ENCODE results near the gene CEACAM19.
A peak's percentile ranks its signal among the peaks of the same experiment; 100 is the strongest.
"Not testable (repeated sequence)": the region's sequence is repeated elsewhere in the genome, so short reads cannot be mapped to it uniquely, and the experiment has no call there.

Gene CEACAM19, protein sequence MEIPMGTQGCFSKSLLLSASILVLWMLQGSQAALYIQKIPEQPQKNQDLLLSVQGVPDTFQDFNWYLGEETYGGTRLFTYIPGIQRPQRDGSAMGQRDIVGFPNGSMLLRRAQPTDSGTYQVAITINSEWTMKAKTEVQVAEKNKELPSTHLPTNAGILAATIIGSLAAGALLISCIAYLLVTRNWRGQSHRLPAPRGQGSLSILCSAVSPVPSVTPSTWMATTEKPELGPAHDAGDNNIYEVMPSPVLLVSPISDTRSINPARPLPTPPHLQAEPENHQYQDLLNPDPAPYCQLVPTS

DNA sequence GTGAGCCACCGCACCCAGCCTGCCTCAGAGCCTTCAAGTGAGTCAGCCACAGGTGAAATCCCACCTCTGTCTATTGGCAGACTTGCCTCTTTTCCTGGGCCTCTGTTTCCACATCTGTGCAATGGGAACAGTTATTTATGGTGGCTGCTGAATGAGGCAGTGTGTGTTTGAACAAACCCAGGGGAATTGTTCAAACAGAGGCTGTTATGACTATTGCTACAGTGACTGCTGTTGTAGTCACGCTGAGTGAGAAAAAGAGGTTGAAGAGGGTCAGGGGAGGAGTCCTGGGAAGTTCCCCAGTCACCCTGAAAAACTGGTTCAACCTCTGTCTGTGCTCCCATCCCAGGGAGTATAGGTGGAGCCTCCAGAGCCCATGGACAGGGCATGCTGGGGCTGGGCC is at the start of gene CEACAM19:
TSS of gene CEACAM19 (plus strand) at position 83 of the 400 bp plus-strand sequence. CDS start 450 bp downstream, outside the sequence.
- DNase-seq: no peak

DNA sequence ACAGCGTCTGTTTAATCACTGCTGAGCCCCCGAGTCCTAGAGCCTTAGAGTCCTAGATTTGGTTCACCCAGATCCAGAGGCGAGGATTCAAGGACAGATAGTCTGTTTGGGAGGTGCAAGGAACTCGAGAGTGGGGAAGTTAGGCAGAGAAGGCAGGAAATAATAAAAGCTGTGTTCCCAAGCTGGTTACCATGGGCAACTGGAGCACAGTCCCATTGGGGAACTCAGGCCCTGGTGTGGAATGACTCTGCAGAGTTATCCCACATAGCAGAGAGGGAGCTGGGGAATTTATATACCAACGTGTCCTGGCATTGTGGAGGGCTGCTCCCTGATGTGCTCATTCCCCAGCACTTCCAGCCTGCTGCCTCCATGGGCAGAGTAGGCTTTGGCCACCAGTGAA is 48.2 kb upstream of the CEACAM19 start:
- DNase-seq: no peak

DNA sequence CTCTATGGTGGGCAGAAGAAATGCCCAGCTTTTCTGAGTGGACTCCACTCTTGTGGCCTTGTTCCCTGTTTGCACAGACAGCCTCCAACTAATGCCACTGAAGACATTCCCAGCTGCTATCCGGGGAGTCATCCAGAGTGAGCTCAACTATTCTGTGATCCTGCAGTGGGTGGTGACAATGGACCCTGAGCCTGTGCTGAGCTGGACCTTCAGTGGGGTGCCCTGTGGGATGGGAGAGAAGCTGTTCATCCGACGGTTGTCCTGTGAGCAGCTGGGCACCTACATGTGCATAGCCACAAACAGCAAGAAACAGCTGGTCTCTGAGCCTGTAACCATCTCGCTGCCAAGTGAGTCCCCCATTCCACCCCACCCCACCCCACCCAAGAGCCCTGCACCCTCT is 47.7 kb upstream of the CEACAM19 start:
- DNase-seq: no peak

DNA sequence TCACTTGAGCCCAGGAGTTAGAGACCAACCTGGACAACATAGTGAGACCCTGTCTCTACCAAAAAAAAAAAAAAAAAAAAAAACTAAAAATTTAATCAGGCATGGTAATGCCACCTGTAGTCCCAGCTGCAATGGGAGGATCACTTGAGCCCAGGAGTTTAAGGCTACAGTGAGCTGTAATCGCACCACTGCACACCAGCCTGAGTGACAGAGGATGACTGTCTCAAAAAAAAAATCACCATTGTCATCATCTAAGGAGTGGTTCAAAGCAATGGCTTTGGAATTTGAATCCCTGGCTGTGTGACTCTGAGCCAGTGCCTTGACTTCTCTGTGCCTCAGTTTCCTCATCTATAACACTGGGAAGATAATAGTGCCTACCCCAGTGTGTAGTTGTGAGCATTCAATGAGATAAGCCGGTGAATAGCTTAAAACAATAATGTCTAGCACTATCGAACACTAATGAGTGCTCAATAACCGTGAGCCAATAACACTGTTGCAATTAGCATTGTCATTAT is 46.4 kb upstream of the CEACAM19 start:
- no peak for DNase-seq

DNA sequence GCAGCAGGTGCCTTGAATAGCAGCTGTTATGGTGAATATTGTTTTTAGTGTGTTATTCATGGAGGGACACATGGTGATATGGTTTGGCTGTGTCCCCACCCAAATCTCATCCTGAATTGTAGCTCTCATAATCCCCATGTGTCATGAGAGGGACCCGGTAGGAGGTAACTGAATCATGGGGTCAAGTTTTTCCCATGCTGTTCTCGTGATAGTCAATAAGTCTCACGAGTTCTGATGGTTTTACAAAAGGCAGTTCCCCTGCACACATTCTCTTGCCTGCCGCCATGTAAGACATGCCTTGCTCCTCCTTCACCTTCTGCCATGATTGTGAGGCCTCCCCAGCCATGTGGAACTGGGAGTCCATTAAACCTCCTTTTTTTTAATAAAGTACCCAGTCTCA is 45.6 kb upstream of the CEACAM19 start:
- not testable (repeated sequence) for DNase-seq

DNA sequence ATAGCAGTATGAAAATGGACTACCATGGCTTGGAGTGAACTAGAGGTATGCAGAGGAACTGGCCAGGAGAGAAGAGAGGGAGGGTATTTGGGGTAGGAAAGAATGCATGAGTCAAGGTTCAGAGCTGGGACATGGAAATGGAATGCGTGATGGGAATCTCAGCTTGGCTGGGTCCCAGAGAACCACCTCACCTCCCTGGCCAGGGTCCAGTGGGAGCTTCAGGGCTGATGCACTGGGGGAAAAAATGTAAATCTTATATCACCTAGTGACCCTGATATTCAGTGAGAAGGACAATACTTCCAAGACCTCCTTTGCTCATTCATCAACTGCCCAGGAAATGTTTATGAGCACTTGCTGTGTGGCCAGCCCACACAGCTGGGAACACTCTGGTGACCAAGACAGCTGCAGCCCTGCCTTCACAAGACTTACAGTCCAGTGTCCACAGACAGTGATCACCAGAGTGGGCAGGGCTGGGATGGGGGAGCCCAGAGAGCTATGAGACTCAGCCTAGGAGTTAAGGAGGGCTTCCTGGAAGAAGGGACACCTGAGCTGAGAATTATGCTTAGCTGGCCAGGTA is 45.1 kb upstream of the CEACAM19 start:
- DNase-seq: no peak

DNA sequence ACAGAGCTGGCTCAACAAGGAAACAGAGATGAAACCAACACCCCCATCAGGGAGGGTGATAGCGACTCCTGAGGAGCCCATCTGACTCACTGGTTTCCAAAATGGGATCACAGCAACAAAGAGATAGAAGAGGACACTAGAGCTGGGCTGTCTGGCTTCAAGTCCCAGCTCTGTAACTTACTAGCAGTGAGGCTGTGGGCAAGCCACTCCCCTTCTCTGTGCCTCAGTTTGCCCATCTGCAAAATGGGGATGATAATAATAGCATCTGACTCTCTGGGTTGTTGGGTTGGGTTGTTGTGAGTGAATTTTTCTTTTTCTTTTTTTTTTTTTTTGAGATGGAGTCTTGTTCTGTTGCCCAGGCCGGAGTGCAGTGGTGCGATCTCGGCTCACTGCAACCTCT is 43.7 kb upstream of the CEACAM19 start:
- no peak for DNase-seq

DNA sequence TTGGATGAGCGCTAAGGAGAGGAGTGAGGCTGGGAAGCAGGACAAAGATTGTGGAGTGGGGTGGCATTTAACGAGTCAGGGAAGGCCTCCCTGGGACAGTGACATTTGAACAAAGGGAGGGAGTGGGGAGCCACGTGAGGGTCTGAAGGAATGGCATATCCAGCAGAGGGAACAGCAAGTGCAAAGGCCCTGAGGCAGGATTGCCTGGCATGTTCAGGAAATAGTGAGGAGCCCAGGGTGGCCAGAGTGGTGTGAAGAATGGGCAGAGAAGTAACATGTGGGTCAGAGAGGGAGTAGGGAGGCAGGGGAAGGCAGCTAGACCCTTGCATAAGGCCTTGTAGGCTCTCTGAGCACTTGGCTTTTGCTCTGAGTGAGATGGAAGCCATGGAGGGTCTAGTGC is 42.5 kb upstream of the CEACAM19 start:
- no peak for DNase-seq

DNA sequence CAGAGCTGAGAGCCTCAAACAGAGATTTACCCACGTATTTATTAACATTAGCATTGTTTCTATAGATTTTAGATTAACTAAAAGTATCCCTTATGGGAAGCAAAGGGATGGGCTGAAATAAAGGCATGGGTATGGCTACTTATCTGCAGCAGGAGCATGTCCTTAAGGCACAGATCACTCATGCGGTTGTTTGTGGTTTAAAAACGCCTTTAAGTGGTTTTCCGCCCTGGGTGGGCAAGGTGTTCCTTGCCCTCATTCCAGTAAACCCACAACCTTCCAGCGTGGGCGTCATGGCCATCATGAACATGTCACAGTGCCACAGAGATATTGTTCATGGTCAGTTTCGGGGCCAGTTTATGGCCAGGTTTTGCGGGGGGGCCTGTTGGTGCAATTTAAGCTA is 39.7 kb upstream of the CEACAM19 start:
- not testable (repeated sequence) for DNase-seq

DNA sequence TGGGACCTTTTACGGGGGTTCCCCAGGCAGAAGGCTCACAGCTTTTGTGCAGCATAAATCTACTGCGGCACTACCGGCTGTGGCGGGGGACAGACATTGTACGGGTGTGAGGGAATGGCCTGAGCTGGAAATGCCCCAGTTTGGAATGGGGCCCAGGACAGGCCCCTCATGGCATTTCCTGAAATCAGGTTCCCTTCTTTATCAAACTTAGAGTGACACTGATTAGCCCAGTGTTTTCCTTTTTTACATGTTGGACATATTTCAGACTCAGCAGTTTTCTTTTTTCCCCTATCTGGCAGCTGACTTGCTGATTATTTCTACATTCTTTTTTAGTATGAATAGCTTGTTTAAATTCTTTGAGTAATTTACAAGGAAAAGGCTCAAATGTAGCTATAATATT is 37.2 kb upstream of the CEACAM19 start:
- not testable (repeated sequence) for DNase-seq

DNA sequence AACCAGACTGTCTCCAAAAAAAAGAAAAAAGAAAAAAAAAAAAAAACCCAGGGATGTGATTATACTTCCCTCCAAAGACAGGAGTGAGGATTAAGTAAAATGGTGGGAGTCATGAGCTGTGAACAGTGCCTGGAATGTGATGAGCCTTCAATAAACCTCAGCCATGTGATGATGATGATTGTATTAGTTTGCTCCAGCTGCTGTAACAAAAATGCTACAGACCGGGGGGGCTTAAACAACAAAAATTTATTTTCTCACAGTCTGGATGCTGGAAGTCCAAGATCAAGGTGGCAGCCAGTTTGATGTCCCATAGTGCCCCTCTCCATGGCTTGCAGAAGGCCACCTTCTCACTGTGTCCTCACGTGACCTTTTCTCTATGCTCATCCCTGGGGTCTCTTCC is 36.5 kb upstream of the CEACAM19 start:
- DNase-seq: no peak

DNA sequence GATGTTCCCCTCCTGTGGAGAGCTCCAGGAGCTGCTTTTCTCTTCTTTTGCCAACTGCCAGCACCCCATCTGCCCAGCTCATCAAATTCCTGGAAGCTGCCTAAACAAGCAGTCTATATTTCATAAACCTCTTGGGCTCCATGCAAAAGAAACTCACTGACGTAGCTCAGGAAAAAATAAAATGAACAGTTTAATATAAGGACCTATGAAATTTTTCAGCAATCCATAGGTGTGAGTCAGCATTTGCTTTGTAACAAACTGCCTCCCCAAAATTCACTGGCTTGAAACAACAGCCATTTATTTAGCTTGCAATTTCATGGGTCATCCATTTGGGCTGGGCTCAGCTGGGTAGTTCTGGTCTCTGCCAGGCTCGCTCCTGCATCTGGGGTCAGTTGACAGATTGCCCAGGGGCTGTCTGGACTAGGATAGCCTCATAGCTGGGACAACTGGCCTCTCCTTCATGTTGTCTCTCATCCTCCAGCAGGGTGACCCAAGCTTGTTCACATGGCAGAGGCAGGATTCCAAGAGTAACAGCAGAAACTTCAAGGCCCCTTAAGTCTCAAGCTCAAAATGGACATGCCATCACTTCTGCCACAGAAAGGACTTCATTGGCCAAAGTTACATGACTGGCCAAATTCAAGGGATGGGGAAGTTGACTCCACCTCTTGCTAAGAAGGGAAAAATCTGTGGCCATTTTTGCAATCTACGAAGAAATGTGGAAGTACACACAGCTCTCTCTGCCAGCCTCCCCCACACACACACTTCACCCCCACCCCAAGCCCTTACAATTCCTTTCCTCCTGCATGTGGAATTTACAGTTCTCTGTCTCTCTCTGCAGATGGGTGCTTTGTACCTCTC is 35.5 kb upstream of the CEACAM19 start:
- no peak for DNase-seq

DNA sequence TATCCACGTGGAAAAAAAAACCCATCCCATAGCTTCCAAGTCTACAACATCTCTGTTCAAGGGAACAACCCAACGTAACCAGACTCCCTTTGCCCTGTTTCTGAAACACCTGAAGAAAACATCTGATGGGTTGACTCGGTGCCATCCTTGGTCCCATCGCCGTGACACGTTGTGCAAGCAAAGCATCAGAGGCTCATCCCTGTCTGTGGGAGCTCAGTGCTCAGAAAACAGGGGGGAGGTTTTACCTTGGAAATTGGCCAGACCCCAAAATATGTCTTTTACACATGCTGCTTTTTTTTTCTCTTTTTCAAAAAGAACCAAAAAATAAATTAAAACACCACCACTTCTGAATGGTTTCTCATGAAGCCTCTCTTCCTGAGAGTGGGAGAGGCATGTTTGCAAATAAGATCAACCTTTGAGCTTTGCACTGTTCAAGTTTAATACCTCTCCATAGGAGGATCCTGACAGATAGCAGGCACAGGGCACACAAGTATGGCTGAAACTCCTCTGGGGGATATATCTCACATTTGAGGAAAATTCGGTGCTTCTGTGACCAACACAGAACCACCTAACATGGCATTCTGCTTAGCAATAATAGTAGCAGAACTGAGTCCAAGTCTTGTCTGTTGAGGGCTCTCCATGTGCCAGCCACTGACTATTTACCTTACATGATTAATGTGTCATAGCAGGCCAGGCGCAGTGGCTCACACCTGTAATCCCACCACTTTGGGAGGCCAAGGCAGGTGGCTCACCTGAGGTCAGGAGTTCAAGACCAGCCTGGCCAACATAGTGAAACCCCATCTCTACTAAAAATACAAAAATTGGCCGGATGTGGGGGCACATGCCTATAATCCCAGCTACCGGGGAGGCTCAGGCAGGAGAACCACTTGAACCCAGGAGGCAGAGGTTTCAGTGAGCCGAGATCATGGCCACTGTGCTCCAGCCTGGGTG is 34.6 kb upstream of the CEACAM19 start:
- DNase-seq: no peak

DNA sequence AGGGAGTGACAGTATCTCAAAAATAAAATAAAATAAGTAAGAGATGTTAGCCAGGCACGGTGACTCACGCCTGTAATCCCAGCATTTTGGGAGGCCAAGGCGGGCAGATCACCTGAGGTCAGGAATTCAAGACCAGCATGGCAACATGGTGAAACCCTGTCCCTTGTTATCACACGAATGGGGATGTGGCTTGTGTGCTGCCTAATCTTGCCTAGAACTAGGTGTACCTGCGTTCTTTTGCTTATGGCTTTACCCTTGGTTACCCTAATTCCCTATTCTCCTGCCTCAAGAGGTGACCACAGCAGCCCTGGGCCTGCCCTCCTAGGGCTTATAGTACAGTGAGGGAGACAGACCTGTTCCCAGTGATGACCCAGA is 33.9 kb upstream of the CEACAM19 start:
- no peak for DNase-seq

DNA sequence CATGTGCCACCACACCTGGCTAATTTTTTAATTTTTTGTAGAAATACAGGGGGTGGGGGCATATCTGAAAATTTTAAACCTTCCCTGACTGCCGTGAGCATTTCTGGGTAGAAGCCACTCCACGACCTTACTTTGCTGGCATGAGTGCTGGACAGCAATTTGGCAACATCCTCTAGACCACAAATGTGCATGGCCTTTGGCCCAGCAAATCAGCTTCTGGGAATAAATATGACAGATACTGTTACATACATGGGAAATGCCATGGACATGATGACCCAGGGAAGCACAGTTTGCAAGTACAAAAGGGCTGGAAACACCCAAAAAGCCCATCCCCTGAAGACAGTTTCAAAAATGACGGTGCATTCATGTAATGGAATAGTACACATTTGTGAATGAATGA is 30.8 kb upstream of the CEACAM19 start:
- DNase-seq: no peak

DNA sequence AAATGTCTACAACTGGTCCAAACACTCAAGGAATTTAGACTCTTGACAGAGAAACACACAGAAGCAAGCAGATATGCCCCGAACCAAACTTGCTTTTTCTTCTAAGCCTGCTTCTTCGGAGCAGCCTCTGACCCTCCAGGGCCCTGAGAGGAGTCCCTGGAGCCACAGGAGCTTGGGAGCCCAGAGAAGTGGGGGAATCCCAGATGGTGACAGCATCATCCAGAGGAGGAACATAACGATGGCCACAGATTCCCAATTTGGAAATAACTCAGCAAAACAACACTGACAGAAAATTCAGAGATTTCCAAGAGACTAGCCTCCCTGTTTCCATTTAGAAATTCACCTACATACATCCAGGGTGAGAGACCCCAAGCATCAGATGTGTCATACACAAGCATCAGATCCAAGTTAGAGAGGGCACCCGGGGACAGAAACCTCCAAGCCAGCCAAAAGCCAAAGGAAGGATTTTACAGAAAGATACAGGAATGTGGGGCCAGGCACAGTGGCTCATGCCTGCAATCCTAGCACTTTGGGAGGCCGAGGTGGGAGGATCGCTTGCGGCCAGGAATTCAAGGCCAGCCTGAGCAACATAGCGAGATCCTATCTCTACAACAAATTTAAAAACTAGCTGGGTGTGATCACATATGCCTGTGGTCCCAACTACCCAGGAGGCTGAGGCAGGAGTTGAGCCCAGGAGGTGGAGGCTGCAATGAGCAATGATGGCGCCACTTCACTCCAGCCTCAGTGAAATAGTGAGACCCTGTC is 29.6 kb upstream of the CEACAM19 start:
- DNase-seq: no peak

DNA sequence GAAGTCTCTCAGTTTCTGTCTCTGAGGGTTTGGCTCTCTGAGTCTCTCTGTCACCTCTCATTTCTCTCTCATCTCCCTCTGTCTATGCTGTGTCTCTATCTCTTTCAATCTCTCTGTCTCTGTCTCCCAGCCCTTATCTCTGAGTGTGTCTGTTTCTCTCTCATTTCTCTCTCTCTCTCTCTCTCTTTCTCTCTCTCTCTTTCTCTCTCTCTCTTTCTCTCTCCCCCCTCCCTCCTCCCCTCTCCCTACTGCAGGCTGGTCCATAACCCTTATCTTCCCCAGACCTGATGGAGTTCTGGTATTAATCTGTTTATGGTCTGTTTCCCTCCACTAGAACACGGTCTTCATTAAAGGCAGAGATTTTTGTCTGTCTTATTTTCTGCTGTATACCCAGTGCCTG is 28.9 kb upstream of the CEACAM19 start:
- no peak for DNase-seq

DNA sequence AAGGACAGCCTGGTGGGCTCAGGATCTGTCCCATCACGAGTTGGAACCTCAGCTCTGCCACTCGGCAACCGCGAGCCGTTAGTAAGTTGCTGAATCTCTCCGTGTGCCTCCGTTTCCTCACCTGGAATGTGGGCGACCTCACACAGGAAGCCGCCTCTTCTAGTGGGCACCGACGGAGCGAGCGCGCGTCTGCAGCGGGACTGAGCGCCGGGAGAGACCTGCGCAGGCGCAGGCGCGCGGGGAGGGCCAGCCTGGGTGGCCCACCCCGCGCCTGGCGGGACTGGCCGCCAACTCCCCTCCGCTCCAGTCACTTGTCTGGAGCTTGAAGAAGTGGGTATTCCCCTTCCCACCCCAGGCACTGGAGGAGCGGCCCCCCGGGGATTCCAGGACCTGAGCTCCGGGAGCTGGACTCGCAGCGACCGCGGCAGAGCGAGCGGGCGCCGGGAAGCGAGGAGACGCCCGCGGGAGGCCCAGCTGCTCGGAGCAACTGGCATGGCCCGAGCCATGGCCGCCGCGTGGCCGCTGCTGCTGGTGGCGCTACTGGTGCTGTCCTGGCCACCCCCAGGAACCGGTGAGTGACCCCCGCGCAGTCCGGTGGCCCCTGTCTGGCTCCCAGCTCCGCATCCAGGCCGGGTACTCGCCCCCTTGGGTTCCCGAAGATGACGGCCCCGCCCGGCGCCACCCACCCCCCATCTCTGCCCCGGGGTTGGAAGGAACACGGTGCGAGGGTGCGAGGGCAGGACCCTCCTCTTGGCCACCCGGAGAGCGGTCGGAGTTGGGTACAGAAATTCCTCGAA is 27.5 kb upstream of the CEACAM19 start, which contains the start of gene PVR:
TSS of gene PVR (plus strand) at position 306 of the 797 bp plus-strand sequence. CDS start at position 493, 187 bp downstream.
- DNase-seq: peak in 47 of 56 donors; percentile 8 to 74 (median 40)

DNA sequence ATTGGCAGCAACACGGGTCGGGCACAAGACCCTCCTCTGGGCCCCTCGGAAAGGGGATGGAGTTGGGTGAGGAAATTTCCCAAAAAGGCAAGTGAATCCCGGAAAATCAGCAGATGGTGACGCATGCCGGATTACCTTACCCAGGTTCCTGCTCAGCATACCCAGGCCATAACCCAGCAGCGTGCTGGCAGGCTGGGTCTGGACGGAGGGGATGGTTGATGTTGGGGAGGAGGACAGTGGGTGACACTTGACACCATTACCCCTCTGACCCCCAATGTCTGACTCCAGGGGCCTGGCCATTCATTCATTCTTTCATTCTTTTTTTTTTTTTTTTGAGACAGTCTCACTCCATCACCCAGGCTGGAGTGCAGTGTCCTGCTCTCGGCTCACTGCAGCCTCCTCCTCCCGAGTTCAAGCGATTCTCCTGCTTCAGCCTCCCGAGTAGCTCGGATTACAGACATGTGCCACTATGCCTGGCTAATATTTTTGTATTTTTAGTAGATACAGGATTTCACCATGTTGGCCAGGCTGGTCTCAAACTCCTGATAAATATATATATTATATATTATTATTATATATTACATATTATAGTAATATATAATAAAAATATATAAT is 26.8 kb upstream of the CEACAM19 start:
- peak in 16 of 56 donors; percentile 5 to 58 (median 32) for DNase-seq
